Caco-2 (cell line): Measurements from ENCODE around the gene RYR2. TPM values are rescaled to one million over a fixed set of nuclear protein-coding genes. Genes with fewer than 3 reads are reported as not detected.

Experiments
- BruUV-seq: library from RNA; stranded (reverse); fragments of 400-500 nt; replicated peaks from 2 replicates; lab custom pipeline; 2021; lab: Mats Ljungman, UMichigan
- CTCF ChIA-PET: fragments of 300-600 bp; sonication (Branson Sonifier 250); formaldehyde crosslinking; loops from one replicate; lab custom pipeline; 2022; ENCODE audit warnings: antibody characterized with exemption; lab: Charles Lee
- POLR2A ChIA-PET: fragments of 300-600 bp; sonication (Branson Sonifier 250); formaldehyde crosslinking; loops from one replicate; lab custom pipeline; 2022; ENCODE audit warnings: antibody characterized with exemption; lab: Charles Lee
- DNase-seq, 2 experiments: peaks; one replicate each; pipeline versions ENCODE4 v3.0.0 to v3.0.0-alpha.2; 2020 to 2022
- H3K27me3 ChIP-seq: replicated peaks from 2 replicates; pipeline ENCODE4 v1.6.0; 2011; ENCODE audit warnings: low read length; ENCODE audit not compliant: control insufficient read depth, insufficient read depth
- H3K36me3 ChIP-seq: 2 replicates; pipeline ENCODE4 v1.5.1; 2011; ENCODE audit warnings: low read length; ENCODE audit not compliant: control insufficient read depth, insufficient read depth
- H3K4me1 ChIP-seq: fragments of 250-450 bp; sonication (Bioruptor Pico); 2 replicates; pipeline ENCODE4 v1.5.1; 2020; ENCODE audit warnings: mild to moderate bottlenecking
- H3K4me3 ChIP-seq: 2 replicates; pipeline ENCODE4 v1.5.1; 2011; ENCODE audit warnings: low read depth, mild to moderate bottlenecking, control low read depth, low read length
- H3K9me3 ChIP-seq: fragments of 250-450 bp; sonication (Bioruptor Pico); 2 replicates; pipeline ENCODE4 v1.5.1; 2020; ENCODE audit warnings: mild to moderate bottlenecking, moderate library complexity
- H3K27ac Mint-ChIP-seq: one replicate; pipeline ENCODE4 v1.8.0; 2022; ENCODE audit warnings: mixed read lengths; ENCODE audit not compliant: unreplicated experiment
- H3K27me3 Mint-ChIP-seq: one replicate; pipeline ENCODE4 v1.8.0; 2022; ENCODE audit warnings: mixed read lengths; ENCODE audit not compliant: insufficient read depth, unreplicated experiment
- H3K36me3 Mint-ChIP-seq: one replicate; pipeline ENCODE4 v1.8.0; 2022; ENCODE audit warnings: mild to moderate bottlenecking, mixed read lengths; ENCODE audit not compliant: insufficient read depth, unreplicated experiment
- H3K4me1 Mint-ChIP-seq: one replicate; pipeline ENCODE4 v1.8.0; 2022; ENCODE audit warnings: low read depth, mixed read lengths; ENCODE audit not compliant: unreplicated experiment
- H3K4me3 Mint-ChIP-seq: one replicate; pipeline ENCODE4 v1.8.0; 2022; ENCODE audit warnings: mild to moderate bottlenecking, moderate library complexity, mixed read lengths; ENCODE audit not compliant: unreplicated experiment
- H3K9me3 Mint-ChIP-seq: one replicate; pipeline ENCODE4 v1.8.0; 2022; ENCODE audit warnings: mixed read lengths; ENCODE audit not compliant: unreplicated experiment
- CTCF ChIP-seq, 2 experiments: fragments of 200-600 bp in 1 of 2; IDR thresholded peaks; 1 replicate in 1 of 2; 2 replicates in 1 of 2; pipeline versions ENCODE4 v1.5.1 to v1.8.0; 2011 to 2022; ENCODE audit warnings: antibody characterized with exemption in 1 of 2, control low read depth in 1 of 2, inconsistent platforms in 1 of 2, low read depth in 1 of 2, low read length in 1 of 2, mild to moderate bottlenecking in 1 of 2, moderate library complexity in 1 of 2; ENCODE audit not compliant: insufficient read depth in 1 of 2, severe bottlenecking in 1 of 2, unreplicated experiment in 1 of 2
- intact Hi-C: fragments of 100-400 bp; cut with micrococcal nuclease; formaldehyde crosslinking; loops from one replicate; pipeline ENCODE4 v1.10.0; 2022; ENCODE audit not compliant: unreplicated experiment
- total RNA-seq: library from RNA; stranded (reverse); gene quantifications from 2 replicates; pipeline ENCODE4 v1.2.3, GENCODE V29; 2022

RYR2 gene
- total RNA-seq, 1 experiment from 2014 or later = 3.4 TPM

GRCh38 chr1:237740846-237741245, 698.9 kb downstream of the RYR2 start:
- no peak for TF ChIP-seq CTCF (IDR thresholded peaks at IDR 0.05; ENCODE audit: insufficient read depth in 1 of 2, low read depth in 1 of 2, low read length in 1 of 2, severe bottlenecking in 1 of 2, unreplicated experiment in 1 of 2)
- Mint-ChIP-seq H3K36me3 (no peaks in the 10 kb centered on the region), H3K27ac (no peak overlapping the region), H3K27me3 (no peaks in the 10 kb centered on the region), H3K4me1 (peaks cover 4% of the 10 kb centered on the region), H3K4me3 (no peak overlapping the region), H3K9me3 (no peaks in the 10 kb centered on the region)
- no TSS peak for BruUV-seq
- no peak for DNase-seq
- ChIA-PET POLR2A (no interaction called here), CTCF (no interaction called here)
- Histone ChIP-seq H3K4me1 (no peaks in the 10 kb centered on the region), H3K27me3 (no peaks in the 10 kb centered on the region), H3K4me3 (no peak overlapping the region), H3K36me3 (no peaks in the 10 kb centered on the region), H3K9me3 (no peaks in the 10 kb centered on the region)
- intact Hi-C loops = no loop called here

GRCh38 chr1:237745545-237745944, 703.6 kb downstream of the RYR2 start:
- no peak for DNase-seq
- Mint-ChIP-seq H3K4me1 (no peaks in the 10 kb centered on the region), H3K4me3 (no peak overlapping the region), H3K36me3 (no peaks in the 10 kb centered on the region), H3K27me3 (no peaks in the 10 kb centered on the region), H3K9me3 (no peaks in the 10 kb centered on the region), H3K27ac (no peak overlapping the region)
- no TSS peak for BruUV-seq
- H3K36me3 ChIP-seq = no peaks in the 10 kb centered on the region
- intact Hi-C loops = no loop called here
- no peak for TF ChIP-seq CTCF (IDR thresholded peaks at IDR 0.05; ENCODE audit: insufficient read depth in 1 of 2, low read depth in 1 of 2, low read length in 1 of 2, severe bottlenecking in 1 of 2, unreplicated experiment in 1 of 2)
- ChIA-PET POLR2A (no interaction called here), CTCF (no interaction called here)
- H3K4me3 ChIP-seq = no peak overlapping the region
- no peaks in the 10 kb centered on the region for H3K27me3 ChIP-seq
- no peaks in the 10 kb centered on the region for H3K9me3 ChIP-seq
- no peaks in the 10 kb centered on the region for H3K4me1 ChIP-seq

- H3K36me3 Mint-ChIP-seq = no peaks in the 10 kb centered on the region
- no peaks in the 10 kb centered on the region for H3K27me3 ChIP-seq
- H3K4me1 ChIP-seq = peaks cover 8% of the 10 kb centered on the region; the same call in 1 of the 2 replicates
- DNase-seq = no peak
- no peaks in the 10 kb centered on the region for H3K9me3 Mint-ChIP-seq
- TF ChIP-seq CTCF (IDR thresholded peaks at IDR 0.05; ENCODE audit: insufficient read depth in 1 of 2, low read depth in 1 of 2, low read length in 1 of 2, severe bottlenecking in 1 of 2, unreplicated experiment in 1 of 2) = no peak
- no peaks in the 10 kb centered on the region for H3K27me3 Mint-ChIP-seq
- no peaks in the 10 kb centered on the region for H3K9me3 ChIP-seq
- intact Hi-C loops = no loop called here
- no peak overlapping the region for H3K27ac Mint-ChIP-seq
- no peaks in the 10 kb centered on the region for H3K36me3 ChIP-seq
- CTCF ChIA-PET = no interaction called here
- no peak overlapping the region for H3K4me3 ChIP-seq
- BruUV-seq = no TSS peak
- H3K4me3 Mint-ChIP-seq = no peak overlapping the region
- POLR2A ChIA-PET = no interaction called here
- H3K4me1 Mint-ChIP-seq = no peaks in the 10 kb centered on the region
These were observed 706.4 kb downstream of the RYR2 start for GRCh38 chr1:237748171-237748960.
